SK-N-SH treated with all-trans-retinoic acid at 6 μM for 48 hours (cell line): Measurements from ENCODE around the gene KRT75.

Experiments used
- ATAC-seq: fragments of 200-7000 bp; cut with Tn5 transposase; 3 replicates; pipeline ENCODE4 v1.9.1; 2020; ENCODE audit warnings: mild to moderate bottlenecking, moderate library complexity
- ARNTL ChIP-seq: fragments of 450-650 bp; formaldehyde crosslinking; IDR thresholded peaks from 2 replicates; pipeline ENCODE4 v1.5.0; 2020; ENCODE audit warnings: low read depth, mild to moderate bottlenecking, moderate library complexity, borderline replicate concordance
- BACH2 ChIP-seq: fragments of 250-450 bp; sonication (Bioruptor Pico); IDR thresholded peaks from 2 replicates; pipeline ENCODE4 v1.9.0; 2021; ENCODE audit warnings: mild to moderate bottlenecking, borderline replicate concordance
- CREB5 ChIP-seq: fragments of 250-450 bp; sonication (Bioruptor Pico); IDR thresholded peaks from 2 replicates; pipeline ENCODE4 v1.5.1; 2020; ENCODE audit warnings: low read depth, mild to moderate bottlenecking, moderate library complexity
- CSRNP3 ChIP-seq: fragments of 250-450 bp; sonication (Bioruptor Pico); IDR thresholded peaks from 2 replicates; pipeline ENCODE4 v1.5.1; 2021; ENCODE audit warnings: mild to moderate bottlenecking, moderate library complexity
- ESRRG ChIP-seq: fragments of 250-450 bp; sonication (Bioruptor Pico); IDR thresholded peaks from 2 replicates; pipeline ENCODE4 v1.6.1; 2021; ENCODE audit warnings: mild to moderate bottlenecking
- GLIS3 ChIP-seq: fragments of 250-450 bp; sonication (Bioruptor Pico); IDR thresholded peaks from 2 replicates; pipeline ENCODE4 v1.5.0; 2020; ENCODE audit warnings: mild to moderate bottlenecking, moderate library complexity
- ISL1 ChIP-seq: fragments of 250-450 bp; sonication (Bioruptor Pico); IDR thresholded peaks from 2 replicates; pipeline ENCODE4 v2.1.2; 2022; ENCODE audit warnings: mild to moderate bottlenecking, moderate library complexity
- OSR1 ChIP-seq: fragments of 250-450 bp; sonication (Bioruptor Pico); IDR thresholded peaks from 2 replicates; pipeline ENCODE4 v1.8.0; 2022; ENCODE audit warnings: moderate library complexity, mild to moderate bottlenecking, inconsistent platforms
- POU6F1 ChIP-seq: fragments of 250-450 bp; sonication (Bioruptor Pico); IDR thresholded peaks from 2 replicates; pipeline ENCODE4 v1.8.0; 2021; ENCODE audit warnings: low read depth, mild to moderate bottlenecking, moderate library complexity, borderline replicate concordance
- PPARA ChIP-seq: fragments of 250-450 bp; sonication (Bioruptor Pico); IDR thresholded peaks from 2 replicates; pipeline ENCODE4 v1.5.0; 2020; ENCODE audit warnings: mild to moderate bottlenecking, borderline replicate concordance
- RARB ChIP-seq: fragments of 250-450 bp; sonication (Bioruptor Pico); IDR thresholded peaks from 2 replicates; pipeline ENCODE4 v1.8.0; 2021; ENCODE audit warnings: mild to moderate bottlenecking, moderate library complexity
- SNAI2 ChIP-seq: fragments of 250-450 bp; sonication (Bioruptor Pico); IDR thresholded peaks from 2 replicates; pipeline ENCODE4 v1.5.0; 2020; ENCODE audit warnings: mild to moderate bottlenecking, moderate library complexity
- TCF4 ChIP-seq: fragments of 250-450 bp; sonication (Bioruptor Pico); IDR thresholded peaks from 2 replicates; pipeline ENCODE4 v1.8.0; 2021; ENCODE audit warnings: mild to moderate bottlenecking, moderate library complexity, borderline replicate concordance
- TSHZ2 ChIP-seq: fragments of 250-450 bp; sonication (Bioruptor Pico); IDR thresholded peaks from 2 replicates; pipeline ENCODE4 v1.5.0; 2020; ENCODE audit warnings: mild to moderate bottlenecking, moderate library complexity
- ZC3H10 ChIP-seq: fragments of 250-450 bp; sonication (Bioruptor Pico); IDR thresholded peaks from 2 replicates; pipeline ENCODE4 v1.5.1; 2021; ENCODE audit warnings: mild to moderate bottlenecking, moderate library complexity
- ZFP3 ChIP-seq: fragments of 250-450 bp; sonication (Bioruptor Pico); IDR thresholded peaks from 2 replicates; pipeline ENCODE4 v1.5.0; 2020; ENCODE audit warnings: mild to moderate bottlenecking, moderate library complexity
- ZNF70 ChIP-seq: fragments of 450-650 bp; formaldehyde crosslinking; IDR thresholded peaks from 2 replicates; pipeline ENCODE4 v1.5.0; 2020; ENCODE audit warnings: mild to moderate bottlenecking, moderate library complexity

KRT75 gene

GRCh38 chr12:52435659-52435999, 1.5 kb upstream of the KRT75 start:
- no peak for TF ChIP-seq TCF4 (CRISPR knock-in tag)
- no peak for TF ChIP-seq GLIS3 (CRISPR knock-in tag)
- no peak for TF ChIP-seq BACH2 (CRISPR knock-in tag)
- no peak for TF ChIP-seq POU6F1 (CRISPR knock-in tag)
- TF ChIP-seq OSR1 = no peak
- TF ChIP-seq SNAI2 = no peak
- TF ChIP-seq PPARA (CRISPR knock-in tag) = no peak
- no peak for ATAC-seq

- ATAC-seq = no peak
- TF ChIP-seq ZC3H10 (CRISPR knock-in tag) (no peak), ZNF70 (CRISPR knock-in tag) (no peak), ZFP3 (CRISPR knock-in tag) (no peak), POU6F1 (CRISPR knock-in tag) (no peak), BACH2 (CRISPR knock-in tag) (no peak), TSHZ2 (no peak), CREB5 (CRISPR knock-in tag) (no peak)
Observed at GRCh38 chr12:52434760-52435530, 774 bp upstream of the KRT75 start.

GRCh38 chr12:52433501-52434080, 580 bp downstream of the KRT75 start:
- TF ChIP-seq CREB5 (CRISPR knock-in tag) (no peak), ARNTL (CRISPR knock-in tag) (no peak), OSR1 (no peak), CSRNP3 (CRISPR knock-in tag) (no peak), ESRRG (CRISPR knock-in tag) (no peak), RARB (CRISPR knock-in tag) (no peak), PPARA (CRISPR knock-in tag) (no peak), ISL1 (CRISPR knock-in tag) (no peak), ZNF70 (CRISPR knock-in tag) (no peak), TCF4 (CRISPR knock-in tag) (no peak)
- no peak for ATAC-seq
